SK-N-SH (cell line): ENCODE results near the gene PDE4D.

ENCODE experiments used
- ELF1 ChIP-seq: IDR thresholded peaks from 2 replicates; pipeline ENCODE4 v1.4.0; 2012
- EP300 ChIP-seq, 2 experiments: IDR thresholded peaks; 2 replicates each; pipeline versions ENCODE4 v1.4.0 to v1.6.1; 2012; ENCODE audit warnings: borderline replicate concordance in 1 of 2, low read depth in 1 of 2, low read length in 1 of 2
- FOXJ3 ChIP-seq: sonication (generic); formaldehyde crosslinking; IDR thresholded peaks from 2 replicates; pipeline ENCODE4 v1.5.1; 2020; ENCODE audit warnings: mild to moderate bottlenecking, missing genetic modification reagents
- MXI1 ChIP-seq: IDR thresholded peaks from 2 replicates; pipeline ENCODE4 v1.6.1; 2012; ENCODE audit warnings: mild to moderate bottlenecking, low read depth, low read length, improper control_type of control experiment
- NRF1 ChIP-seq: IDR thresholded peaks from 2 replicates; pipeline ENCODE4 v1.6.1; 2012; ENCODE audit warnings: low read depth, mild to moderate bottlenecking, low read length
- POLR2AphosphoS5 ChIP-seq: IDR thresholded peaks from 2 replicates; pipeline ENCODE4 v1.6.1; 2012; ENCODE audit warnings: low read depth, low read length
- RAD21 ChIP-seq: IDR thresholded peaks from 2 replicates; pipeline ENCODE4 v1.6.1; 2012; ENCODE audit warnings: mild to moderate bottlenecking, low read length
- SIN3A ChIP-seq: IDR thresholded peaks from 2 replicates; pipeline ENCODE4 v1.6.1; 2012; ENCODE audit warnings: low read depth, mild to moderate bottlenecking, low read length, moderate library complexity, borderline replicate concordance
- TF ChIP-seq, protein P1 (sequence below): fragments of 200-600 bp; sonication (generic); IDR thresholded peaks from 2 replicates; pipeline ENCODE4 v1.6.1; 2017; ENCODE audit warnings: antibody characterized with exemption, mild to moderate bottlenecking, moderate library complexity

DNA sequence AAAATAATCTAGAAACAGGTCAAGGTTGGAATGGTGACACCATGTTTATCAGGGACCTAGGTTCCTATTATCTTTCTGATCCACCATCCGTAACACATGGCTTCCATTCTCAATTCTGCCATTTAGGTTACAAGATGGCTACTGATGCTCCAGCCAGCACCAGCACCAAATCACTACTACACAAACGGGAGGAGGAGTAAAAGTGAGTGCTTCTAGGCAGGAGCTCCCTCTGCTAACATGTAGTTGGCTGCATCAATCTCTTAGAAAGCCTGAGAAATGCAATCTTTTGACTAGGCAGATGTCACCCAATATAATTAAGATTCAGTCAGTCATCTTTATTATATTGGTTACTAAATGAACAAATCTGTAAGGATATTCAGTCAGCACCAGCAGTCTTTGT lies 794.8 kb downstream of the PDE4D start:
- TF ChIP-seq FOXJ3 (CRISPR knock-in tag) = no peak
- no peak for TF ChIP-seq EP300 (IDR thresholded peaks at IDR 0.05; ENCODE audit: borderline replicate concordance in 1 of 2, low read depth in 1 of 2, low read length in 1 of 2)
- TF ChIP-seq, protein P1, sequence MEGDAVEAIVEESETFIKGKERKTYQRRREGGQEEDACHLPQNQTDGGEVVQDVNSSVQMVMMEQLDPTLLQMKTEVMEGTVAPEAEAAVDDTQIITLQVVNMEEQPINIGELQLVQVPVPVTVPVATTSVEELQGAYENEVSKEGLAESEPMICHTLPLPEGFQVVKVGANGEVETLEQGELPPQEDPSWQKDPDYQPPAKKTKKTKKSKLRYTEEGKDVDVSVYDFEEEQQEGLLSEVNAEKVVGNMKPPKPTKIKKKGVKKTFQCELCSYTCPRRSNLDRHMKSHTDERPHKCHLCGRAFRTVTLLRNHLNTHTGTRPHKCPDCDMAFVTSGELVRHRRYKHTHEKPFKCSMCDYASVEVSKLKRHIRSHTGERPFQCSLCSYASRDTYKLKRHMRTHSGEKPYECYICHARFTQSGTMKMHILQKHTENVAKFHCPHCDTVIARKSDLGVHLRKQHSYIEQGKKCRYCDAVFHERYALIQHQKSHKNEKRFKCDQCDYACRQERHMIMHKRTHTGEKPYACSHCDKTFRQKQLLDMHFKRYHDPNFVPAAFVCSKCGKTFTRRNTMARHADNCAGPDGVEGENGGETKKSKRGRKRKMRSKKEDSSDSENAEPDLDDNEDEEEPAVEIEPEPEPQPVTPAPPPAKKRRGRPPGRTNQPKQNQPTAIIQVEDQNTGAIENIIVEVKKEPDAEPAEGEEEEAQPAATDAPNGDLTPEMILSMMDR = no peak
- no peak for TF ChIP-seq POLR2AphosphoS5
- TF ChIP-seq SIN3A = no peak
- no peak for TF ChIP-seq ELF1
- TF ChIP-seq MXI1 = no peak
- TF ChIP-seq RAD21 = no peak
- TF ChIP-seq NRF1 = no peak
